H1 (cell line): ENCODE results near the gene P3R3URF. TPM values are rescaled to one million over a fixed set of nuclear protein-coding genes. Genes with fewer than 3 reads are reported as not detected.

Source experiments
- CTCF ChIA-PET: fragments of 300-600 bp; sonication (Branson Sonifier 250); formaldehyde crosslinking; loops from one replicate; lab custom pipeline; 2021; ENCODE audit not compliant: partially characterized antibody; lab: Charles Lee
- POLR2A ChIA-PET: fragments of 300-600 bp; sonication (Branson Sonifier 250); formaldehyde crosslinking; loops from one replicate; lab custom pipeline; 2021; ENCODE audit warnings: inconsistent platforms; ENCODE audit not compliant: partially characterized antibody; lab: Charles Lee
- DNase-seq, 2 experiments: peaks; one replicate each; pipeline versions ENCODE4 v3.0.0 to v3.0.0-alpha.2; 2010 to 2022; ENCODE audit warnings: low spot score in 2 of 2, low read depth in 1 of 2, mixed read lengths in 1 of 2
- FAIRE-seq: peaks from 2 replicates; lab custom pipeline; 2011; peaks lifted over from hg19 to GRCh38; lab: Jason Lieb, UNC
- H2AFZ ChIP-seq: 2 replicates; pipeline ENCODE4 v1.8.1; 2012; ENCODE audit warnings: low read length, inconsistent platforms
- H2AK5ac ChIP-seq: 2 replicates; pipeline ENCODE4 v1.6.1; 2013; ENCODE audit warnings: low read depth, low read length
- H2BK120ac ChIP-seq: replicated peaks from 2 replicates; pipeline ENCODE3; 2013; ENCODE audit warnings: low read depth, low read length, inconsistent platforms
- H2BK12ac ChIP-seq: 2 replicates; pipeline ENCODE4 v1.6.1; 2013; ENCODE audit warnings: low read depth, low read length
- H2BK15ac ChIP-seq: 2 replicates; pipeline ENCODE4 v1.6.1; 2013; ENCODE audit warnings: low read length
- H2BK20ac ChIP-seq: 2 replicates; pipeline ENCODE4 v1.6.1; 2013; ENCODE audit warnings: low read length
- H2BK5ac ChIP-seq: 2 replicates; pipeline ENCODE4 v1.6.1; 2013; ENCODE audit warnings: low read depth, low read length
- H3K14ac ChIP-seq: 2 replicates; pipeline ENCODE4 v1.6.1; 2013; ENCODE audit warnings: inconsistent platforms; ENCODE audit not compliant: insufficient read length
- H3K18ac ChIP-seq: 2 replicates; pipeline ENCODE4 v1.6.1; 2013; ENCODE audit warnings: low read length; ENCODE audit errors: extremely low read depth
- H3K23ac ChIP-seq: 2 replicates; pipeline ENCODE4 v1.6.1; 2013; ENCODE audit warnings: inconsistent platforms; ENCODE audit not compliant: insufficient read length
- H3K23me2 ChIP-seq: 2 replicates; pipeline ENCODE4 v1.6.1; 2013; ENCODE audit warnings: low read depth, low read length
- H3K27ac ChIP-seq: 2 replicates; pipeline ENCODE4 v1.6.1; 2011; ENCODE audit warnings: low read depth, low read length, inconsistent platforms
- H3K27me3 ChIP-seq, 4 experiments: replicated peaks in 1 of 4; 1 replicate in 1 of 4; 2 replicates in 3 of 4; pipeline versions ENCODE4 v1.6.1 to v1.8.1; 2011 to 2013; ENCODE audit warnings: low read length in 3 of 4, mild to moderate bottlenecking in 3 of 4, inconsistent platforms in 2 of 4, mixed read lengths in 2 of 4, moderate library complexity in 1 of 4; ENCODE audit not compliant: control insufficient read depth in 3 of 4, insufficient read depth in 3 of 4; ENCODE audit errors: extremely low read depth in 1 of 4
- H3K36me3 ChIP-seq, 4 experiments: 2 replicates each; pipeline versions ENCODE4 v1.6.1 to v1.8.1; 2011 to 2013; ENCODE audit warnings: mild to moderate bottlenecking in 4 of 4, low read length in 3 of 4, moderate library complexity in 2 of 4, control low read depth in 1 of 4, inconsistent platforms in 1 of 4; ENCODE audit not compliant: insufficient read depth in 4 of 4, control insufficient read depth in 2 of 4
- H3K4ac ChIP-seq: replicated peaks from 2 replicates; pipeline ENCODE3; 2013; ENCODE audit warnings: low read length, low read depth, mixed read lengths, inconsistent platforms; ENCODE audit not compliant: insufficient read length
- H3K4me1 ChIP-seq, 4 experiments: replicated peaks in 1 of 4; 1 replicate in 1 of 4; 2 replicates in 3 of 4; pipeline versions ENCODE4 v1.6.1 to v1.8.1; 2011 to 2013; ENCODE audit warnings: low read length in 3 of 4, inconsistent platforms in 2 of 4, mixed read lengths in 1 of 4; ENCODE audit not compliant: insufficient read depth in 4 of 4, control insufficient read depth in 3 of 4
- H3K4me2 ChIP-seq, 2 experiments: 2 replicates each; pipeline versions ENCODE4 v1.6.1 to v1.8.1; 2011 to 2013; ENCODE audit warnings: low read depth in 2 of 2, low read length in 2 of 2, control low read depth in 1 of 2, inconsistent platforms in 1 of 2, mild to moderate bottlenecking in 1 of 2; ENCODE audit not compliant: insufficient read depth in 1 of 2
- H3K4me3 ChIP-seq, 4 experiments: fragments of 200-600, 300-600 bp in 1 of 4; sonication (generic), shearing (Covaris generic), sonication (Bioruptor Twin) in 1 of 4; 2 replicates each; pipeline versions ENCODE4 v1.5.1 to v1.8.1; 2011 to 2016; ENCODE audit warnings: low read length in 4 of 4, low read depth in 3 of 4, control low read depth in 2 of 4, inconsistent platforms in 2 of 4, mild to moderate bottlenecking in 2 of 4, mixed read lengths in 1 of 4, moderate library complexity in 1 of 4; ENCODE audit not compliant: insufficient read depth in 2 of 4; ENCODE audit errors: extremely low read depth in 1 of 4
- H3K56ac ChIP-seq: replicated peaks from 2 replicates; pipeline ENCODE3; 2013; ENCODE audit warnings: low read depth, mild to moderate bottlenecking, mixed read lengths, low read length, inconsistent platforms; ENCODE audit not compliant: insufficient read length
- H3K79me1 ChIP-seq: 2 replicates; pipeline ENCODE4 v1.6.1; 2013; ENCODE audit warnings: low read depth, low read length, control low read depth
- H3K79me2 ChIP-seq, 2 experiments: 2 replicates each; pipeline versions ENCODE4 v1.6.1 to v1.8.1; 2012 to 2013; ENCODE audit warnings: low read length in 2 of 2, mild to moderate bottlenecking in 2 of 2, inconsistent platforms in 1 of 2; ENCODE audit not compliant: insufficient read depth in 2 of 2, control insufficient read depth in 1 of 2
- H3K9ac ChIP-seq, 4 experiments: replicated peaks in 1 of 4; 1 replicate in 1 of 4; 2 replicates in 3 of 4; pipeline versions ENCODE4 v1.6.1 to v1.8.1; 2011 to 2013; ENCODE audit warnings: low read depth in 3 of 4, low read length in 3 of 4, control low read depth in 2 of 4, mild to moderate bottlenecking in 2 of 4, moderate library complexity in 2 of 4, inconsistent platforms in 1 of 4; ENCODE audit errors: extremely low read depth in 1 of 4
- H3K9me3 ChIP-seq, 2 experiments: 2 replicates each; pipeline versions ENCODE4 v1.6.1 to v1.8.1; 2012 to 2013; ENCODE audit warnings: mild to moderate bottlenecking in 2 of 2, moderate library complexity in 2 of 2, control low read depth in 1 of 2, inconsistent platforms in 1 of 2, low read depth in 1 of 2, low read length in 1 of 2, mixed read lengths in 1 of 2; ENCODE audit not compliant: insufficient read depth in 2 of 2
- H4K20me1 ChIP-seq, 2 experiments: replicated peaks in 1 of 2; 2 replicates each; pipeline versions ENCODE3 to v1.8.1; 2011 to 2013; ENCODE audit warnings: inconsistent platforms in 2 of 2, low read length in 2 of 2, mild to moderate bottlenecking in 1 of 2; ENCODE audit not compliant: insufficient read depth in 2 of 2, control insufficient read depth in 1 of 2
- H4K5ac ChIP-seq: 2 replicates; pipeline ENCODE4 v1.6.1; 2013; ENCODE audit warnings: low read length, low read depth, mixed read lengths, inconsistent platforms; ENCODE audit not compliant: insufficient read length
- H4K8ac ChIP-seq: 2 replicates; pipeline ENCODE4 v1.8.0; 2013; ENCODE audit warnings: mild to moderate bottlenecking, moderate library complexity, low read length, inconsistent platforms; ENCODE audit not compliant: insufficient read depth; ENCODE audit errors: extremely low read depth
- H4K91ac ChIP-seq: replicated peaks from 2 replicates; pipeline ENCODE3; 2013; ENCODE audit warnings: low read length, mixed read lengths, inconsistent platforms; ENCODE audit not compliant: insufficient read length
- CBX8 ChIP-seq: fragments of 300-800, 300-1000 bp; sonication (generic); IDR thresholded peaks from 2 replicates; pipeline ENCODE4 v1.7.1; 2016; ENCODE audit warnings: low read depth, low read length, borderline replicate concordance
- CHD1 ChIP-seq: IDR thresholded peaks from 2 replicates; pipeline ENCODE4 v1.6.1; 2012; ENCODE audit warnings: low read depth, low read length, improper control_type of control experiment
- CTBP2 ChIP-seq: IDR thresholded peaks from 2 replicates; pipeline ENCODE4 v1.7.0; 2011; ENCODE audit warnings: borderline replicate concordance, mild to moderate bottlenecking, moderate library complexity, mixed read lengths, low read length; ENCODE audit not compliant: insufficient read depth, insufficient read length
- EP300 ChIP-seq, 2 experiments: IDR thresholded peaks; 1 replicate in 1 of 2; 2 replicates in 1 of 2; pipeline ENCODE4 v1.6.1; 2011 to 2012; ENCODE audit warnings: low read depth in 2 of 2, low read length in 2 of 2, mild to moderate bottlenecking in 2 of 2, borderline replicate concordance in 1 of 2, inconsistent platforms in 1 of 2, moderate library complexity in 1 of 2
- GTF2F1 ChIP-seq: IDR thresholded peaks from 2 replicates; pipeline ENCODE4 v1.6.1; 2012; ENCODE audit warnings: low read depth, low read length, improper control_type of control experiment, borderline replicate concordance
- NANOG ChIP-seq: IDR thresholded peaks from 2 replicates; pipeline ENCODE4 v1.6.1; 2011; ENCODE audit warnings: low read length, low read depth, mild to moderate bottlenecking, inconsistent platforms; ENCODE audit not compliant: insufficient read depth, poor library complexity, severe bottlenecking
- SP1 ChIP-seq: IDR thresholded peaks from 2 replicates; pipeline ENCODE4 v1.6.1; 2011; ENCODE audit warnings: low read depth, low read length
- TAF1 ChIP-seq: IDR thresholded peaks from 2 replicates; pipeline ENCODE4 v1.6.1; 2011; ENCODE audit warnings: mild to moderate bottlenecking, low read depth, low read length
- TEAD4 ChIP-seq: IDR thresholded peaks from 2 replicates; pipeline ENCODE4 v1.6.1; 2012; ENCODE audit warnings: low read depth, low read length, inconsistent platforms, mixed read lengths
- WGBS, 2 experiments: shearing (Covaris generic) in 1 of 2; methylation state at CpG; one replicate each; pipeline versions ENCODE4 v1.1.6 to v1.1.7; 2013 to 2015; ENCODE audit warnings: low lambda C conversion rate in 2 of 2, mixed read lengths in 2 of 2, inconsistent platforms in 1 of 2, low coverage in 1 of 2, missing lambda C conversion rate in 1 of 2; ENCODE audit not compliant: insufficient replicate concordance in 2 of 2, insufficient coverage in 1 of 2, insufficient read length in 1 of 2; ENCODE audit errors: extremely low coverage in 1 of 2, missing lambda C conversion rate in 1 of 2; 5-methylcytosine and 5-hydroxymethylcytosine counted together
- polyA plus RNA-seq, 7 experiments: library from polyadenylated mRNA; depleted of rRNA in 3 of 7; stranded (reverse) in 5 of 7; unstranded in 2 of 7; fragments of >200 nt in 5 of 7; fragments of 200-250 nt in 2 of 7; gene quantifications; 1 replicate in 5 of 7; 2 replicates in 1 of 7; 4 replicates in 1 of 7; pipeline versions ENCODE4 v1.2.1 to v1.2.3, GENCODE V29; 2011 to 2013; ENCODE audit warnings: missing spikeins in 2 of 7, mixed read lengths in 2 of 7
- total RNA-seq: library from RNA; stranded (reverse); fragmentation: NEBNext Ultra II Directional; extraction: Animal tissue kit (Norgen Biotek cat#: 25700); gene quantifications from 2 replicates; pipeline ENCODE4 v1.2.1, GENCODE V29; 2021
- TF ChIP-seq, protein P1 (sequence below), 3 experiments: IDR thresholded peaks; 1 replicate in 2 of 3; 2 replicates in 1 of 3; pipeline versions ENCODE4 v1.5.1 to v1.6.1; 2011; ENCODE audit warnings: low read length in 3 of 3, mild to moderate bottlenecking in 3 of 3, inconsistent platforms in 2 of 3, low read depth in 1 of 3, moderate library complexity in 1 of 3; ENCODE audit not compliant: insufficient read depth in 1 of 3; ENCODE audit errors: control extremely low read depth in 1 of 3

Gene P3R3URF
- total and polyA plus RNA-seq, 2 of the 8 experiments (the other 6 are each of a cell fraction or from before 2014, with no cell fraction given) = not detected

- Histone ChIP-seq H3K23ac (no peak overlapping the region), H3K9ac (no peak overlapping the region)
- CTCF ChIA-PET = interaction anchor here (0.8 to 7.3 kb wide), 13 partner anchors 9 to 147 kb away, joined by 3 to 128 read pairs (median 3); partner anchors contain the start of gene POMGNT1
- TF ChIP-seq TAF1 (no peak), SP1 (no peak), CBX8 (no peak), GTF2F1 (no peak), NANOG (no peak), CHD1 (no peak), CTBP2 (no peak), EP300 (IDR thresholded peaks at IDR 0.05; ENCODE audit: borderline replicate concordance in 1 of 2, low read depth in 2 of 2, low read length in 2 of 2) (no peak), TEAD4 (no peak)
- TF ChIP-seq, protein P1, sequence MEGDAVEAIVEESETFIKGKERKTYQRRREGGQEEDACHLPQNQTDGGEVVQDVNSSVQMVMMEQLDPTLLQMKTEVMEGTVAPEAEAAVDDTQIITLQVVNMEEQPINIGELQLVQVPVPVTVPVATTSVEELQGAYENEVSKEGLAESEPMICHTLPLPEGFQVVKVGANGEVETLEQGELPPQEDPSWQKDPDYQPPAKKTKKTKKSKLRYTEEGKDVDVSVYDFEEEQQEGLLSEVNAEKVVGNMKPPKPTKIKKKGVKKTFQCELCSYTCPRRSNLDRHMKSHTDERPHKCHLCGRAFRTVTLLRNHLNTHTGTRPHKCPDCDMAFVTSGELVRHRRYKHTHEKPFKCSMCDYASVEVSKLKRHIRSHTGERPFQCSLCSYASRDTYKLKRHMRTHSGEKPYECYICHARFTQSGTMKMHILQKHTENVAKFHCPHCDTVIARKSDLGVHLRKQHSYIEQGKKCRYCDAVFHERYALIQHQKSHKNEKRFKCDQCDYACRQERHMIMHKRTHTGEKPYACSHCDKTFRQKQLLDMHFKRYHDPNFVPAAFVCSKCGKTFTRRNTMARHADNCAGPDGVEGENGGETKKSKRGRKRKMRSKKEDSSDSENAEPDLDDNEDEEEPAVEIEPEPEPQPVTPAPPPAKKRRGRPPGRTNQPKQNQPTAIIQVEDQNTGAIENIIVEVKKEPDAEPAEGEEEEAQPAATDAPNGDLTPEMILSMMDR (IDR thresholded peaks at IDR 0.05; ENCODE audit: control extremely low read depth in 1 of 3, insufficient read depth in 1 of 3, low read depth in 1 of 3, low read length in 3 of 3) = no peak
These were observed 7.8 kb upstream of the P3R3URF start for GRCh38 chr1:46183926-46184557.

More at GRCh38 chr1:46183926-46184557, 7.8 kb upstream of the P3R3URF start:
- Histone ChIP-seq H3K79me1 (no peaks in the 10 kb centered on the region), H3K23me2 (peaks cover 2% of the 10 kb centered on the region; the same call in 1 of the 2 replicates), H3K4ac (no peak overlapping the region), H3K4me1 (peaks cover 0 to 9% (median 4%) of the 10 kb centered on the region in 4 experiments; a peak in 5 of 7 replicates), H4K91ac (no peak overlapping the region), H3K4me2 (no peak overlapping the region), H3K9me3 (no peaks in the 10 kb centered on the region), H2BK20ac (no peak overlapping the region), H2BK12ac (no peak overlapping the region), H3K36me3 (no peaks in the 10 kb centered on the region), H3K56ac (no peak overlapping the region), H2AK5ac (no peak overlapping the region), H3K18ac (no peak overlapping the region), H2BK15ac (no peak overlapping the region), H4K8ac (no peak overlapping the region), H3K4me3 (no peak overlapping the region), H3K14ac (no peak overlapping the region), H2BK120ac (no peak overlapping the region), H3K27ac (no peak overlapping the region), H2AFZ (no peak overlapping the region), H4K20me1 (peaks cover 0 to 3% of the 10 kb centered on the region in 2 experiments), H4K5ac (no peak overlapping the region), H3K27me3 (no peaks in the 10 kb centered on the region; a peak in 1 of 7 replicates), H3K79me2 (no peaks in the 10 kb centered on the region), H2BK5ac (no peak overlapping the region)
- no peak for DNase-seq
- POLR2A ChIA-PET = interaction anchor here (1.1 kb wide), 1 partner anchor 15 kb away, joined by 3 read pairs; no protein-coding TSS in a partner anchor
- no peak for FAIRE-seq
- 88% methylated on average over 12 of the region's 12 CpGs; no CpG with 5 or more reads in 1 of the 2 experiments for WGBS, 2 experiments
